Measurements from ENCODE around the gene SLC2A4RG. TPM values are rescaled to one million over a fixed set of nuclear protein-coding genes. Genes with fewer than 3 reads are reported as not detected.
A peak's percentile ranks its signal among the peaks of the same experiment; 100 is the strongest.

Gene SLC2A4RG
- total and polyA plus RNA-seq, 2 of the 13 experiments (the other 11 are each of a cell fraction or from before 2014, with no cell fraction given): 91.4 to 95.9 TPM

DNA sequence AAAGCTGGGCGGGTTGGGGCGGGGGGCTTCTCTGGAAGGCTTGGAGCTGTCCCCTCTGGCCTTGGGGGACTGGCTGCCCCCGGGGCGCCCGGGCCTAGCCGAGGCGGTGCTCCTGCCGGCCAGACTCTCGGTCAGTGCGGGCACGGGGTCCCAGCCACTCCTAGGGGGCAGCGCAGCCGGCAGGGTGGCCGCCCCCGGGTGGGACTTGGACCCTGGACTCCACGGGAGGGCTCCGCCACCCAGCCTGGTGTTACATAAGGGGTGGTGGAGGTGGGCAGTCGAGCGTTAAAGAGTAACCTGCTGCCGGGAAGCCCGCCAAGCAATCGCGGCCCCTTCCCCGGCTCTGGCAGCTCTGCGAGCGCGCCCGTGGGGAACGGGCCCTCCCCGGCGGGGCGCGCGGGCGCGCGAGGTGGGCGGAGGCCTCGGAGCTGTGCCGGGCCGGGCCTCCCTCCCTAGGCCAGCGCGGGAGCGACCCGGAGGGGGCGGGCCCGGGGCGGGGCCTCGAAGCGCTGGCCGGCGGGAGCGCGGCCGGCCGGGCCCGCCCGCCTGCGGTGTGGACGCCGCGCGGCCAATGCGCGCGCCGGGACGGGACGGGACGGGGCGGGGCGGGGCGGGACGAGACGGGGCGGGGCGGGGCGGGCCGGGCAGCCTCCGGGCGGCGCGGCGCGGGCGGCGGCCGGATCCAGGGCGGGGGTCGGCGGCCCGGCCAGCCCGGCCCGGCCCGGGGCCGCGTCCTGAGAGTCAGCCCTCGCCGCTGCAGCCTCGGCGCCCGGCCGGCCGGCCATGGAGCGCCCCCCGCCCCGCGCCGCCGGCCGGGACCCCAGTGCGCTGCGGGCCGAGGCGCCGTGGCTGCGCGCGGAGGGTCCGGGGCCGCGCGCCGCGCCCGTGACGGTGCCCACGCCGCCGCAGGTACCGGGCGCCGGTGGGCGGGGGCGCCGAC lies at the start of gene SLC2A4RG (continued):
- TF ChIP-seq, protein P1, sequence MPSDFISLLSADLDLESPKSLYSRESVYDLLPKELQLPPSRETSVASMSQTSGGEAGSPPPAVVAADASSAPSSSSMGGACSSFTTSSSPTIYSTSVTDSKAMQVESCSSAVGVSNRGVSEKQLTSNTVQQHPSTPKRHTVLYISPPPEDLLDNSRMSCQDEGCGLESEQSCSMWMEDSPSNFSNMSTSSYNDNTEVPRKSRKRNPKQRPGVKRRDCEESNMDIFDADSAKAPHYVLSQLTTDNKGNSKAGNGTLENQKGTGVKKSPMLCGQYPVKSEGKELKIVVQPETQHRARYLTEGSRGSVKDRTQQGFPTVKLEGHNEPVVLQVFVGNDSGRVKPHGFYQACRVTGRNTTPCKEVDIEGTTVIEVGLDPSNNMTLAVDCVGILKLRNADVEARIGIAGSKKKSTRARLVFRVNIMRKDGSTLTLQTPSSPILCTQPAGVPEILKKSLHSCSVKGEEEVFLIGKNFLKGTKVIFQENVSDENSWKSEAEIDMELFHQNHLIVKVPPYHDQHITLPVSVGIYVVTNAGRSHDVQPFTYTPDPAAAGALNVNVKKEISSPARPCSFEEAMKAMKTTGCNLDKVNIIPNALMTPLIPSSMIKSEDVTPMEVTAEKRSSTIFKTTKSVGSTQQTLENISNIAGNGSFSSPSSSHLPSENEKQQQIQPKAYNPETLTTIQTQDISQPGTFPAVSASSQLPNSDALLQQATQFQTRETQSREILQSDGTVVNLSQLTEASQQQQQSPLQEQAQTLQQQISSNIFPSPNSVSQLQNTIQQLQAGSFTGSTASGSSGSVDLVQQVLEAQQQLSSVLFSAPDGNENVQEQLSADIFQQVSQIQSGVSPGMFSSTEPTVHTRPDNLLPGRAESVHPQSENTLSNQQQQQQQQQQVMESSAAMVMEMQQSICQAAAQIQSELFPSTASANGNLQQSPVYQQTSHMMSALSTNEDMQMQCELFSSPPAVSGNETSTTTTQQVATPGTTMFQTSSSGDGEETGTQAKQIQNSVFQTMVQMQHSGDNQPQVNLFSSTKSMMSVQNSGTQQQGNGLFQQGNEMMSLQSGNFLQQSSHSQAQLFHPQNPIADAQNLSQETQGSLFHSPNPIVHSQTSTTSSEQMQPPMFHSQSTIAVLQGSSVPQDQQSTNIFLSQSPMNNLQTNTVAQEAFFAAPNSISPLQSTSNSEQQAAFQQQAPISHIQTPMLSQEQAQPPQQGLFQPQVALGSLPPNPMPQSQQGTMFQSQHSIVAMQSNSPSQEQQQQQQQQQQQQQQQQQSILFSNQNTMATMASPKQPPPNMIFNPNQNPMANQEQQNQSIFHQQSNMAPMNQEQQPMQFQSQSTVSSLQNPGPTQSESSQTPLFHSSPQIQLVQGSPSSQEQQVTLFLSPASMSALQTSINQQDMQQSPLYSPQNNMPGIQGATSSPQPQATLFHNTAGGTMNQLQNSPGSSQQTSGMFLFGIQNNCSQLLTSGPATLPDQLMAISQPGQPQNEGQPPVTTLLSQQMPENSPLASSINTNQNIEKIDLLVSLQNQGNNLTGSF (CRISPR knock-in tag; IDR thresholded peaks at IDR 0.05): peak; percentile 94; the same call in 1 of the 2 replicates
- TF ChIP-seq LCORL (IDR thresholded peaks at IDR 0.05) (no peak), LCORL (CRISPR knock-in tag; IDR thresholded peaks at IDR 0.05) (peak; percentile 82), FOXK1 (CRISPR knock-in tag; IDR thresholded peaks at IDR 0.05; ENCODE audit: borderline replicate concordance, low read depth) (peak; percentile 55; the same call in 1 of the 2 replicates), JDP2 (CRISPR knock-in tag; IDR thresholded peaks at IDR 0.05; ENCODE audit: borderline replicate concordance) (peak; percentile 80; the same call in 1 of the 2 replicates), TEAD3 (CRISPR knock-in tag; optimal IDR thresholded peaks at IDR 0.05; ENCODE audit: borderline replicate concordance) (peak; percentile 78), PRMT3 (CRISPR knock-in tag; IDR thresholded peaks at IDR 0.05; ENCODE audit: borderline replicate concordance, low read depth) (no peak), MED8 (CRISPR knock-in tag; IDR thresholded peaks at IDR 0.05; ENCODE audit: insufficient replicate concordance) (no peak), HES4 (CRISPR knock-in tag; IDR thresholded peaks at IDR 0.05; ENCODE audit: borderline replicate concordance) (peak; percentile 83; the same call in 1 of the 2 replicates), PRDM4 (CRISPR knock-in tag; IDR thresholded peaks at IDR 0.05; ENCODE audit: borderline replicate concordance) (0 out of 2 replicates have a peak, but pooled peaks have one; percentile 43), ZNF484 (CRISPR knock-in tag; IDR thresholded peaks at IDR 0.05; ENCODE audit: borderline replicate concordance, low read depth) (no peak), ATF1 (CRISPR knock-in tag; IDR thresholded peaks at IDR 0.05) (no peak), YEATS4 (CRISPR knock-in tag; IDR thresholded peaks at IDR 0.05; ENCODE audit: borderline replicate concordance) (peak; percentile 94), MAFK (conservative IDR thresholded peaks at IDR 0.05 in 1 of 2, IDR thresholded peaks at IDR 0.05 in 1 of 2; ENCODE audit: low read length in 2 of 2) (no peak), MBD4 (IDR thresholded peaks at IDR 0.05; ENCODE audit: borderline replicate concordance, low read length) (no peak)
- TF ChIP-seq, protein P2, sequence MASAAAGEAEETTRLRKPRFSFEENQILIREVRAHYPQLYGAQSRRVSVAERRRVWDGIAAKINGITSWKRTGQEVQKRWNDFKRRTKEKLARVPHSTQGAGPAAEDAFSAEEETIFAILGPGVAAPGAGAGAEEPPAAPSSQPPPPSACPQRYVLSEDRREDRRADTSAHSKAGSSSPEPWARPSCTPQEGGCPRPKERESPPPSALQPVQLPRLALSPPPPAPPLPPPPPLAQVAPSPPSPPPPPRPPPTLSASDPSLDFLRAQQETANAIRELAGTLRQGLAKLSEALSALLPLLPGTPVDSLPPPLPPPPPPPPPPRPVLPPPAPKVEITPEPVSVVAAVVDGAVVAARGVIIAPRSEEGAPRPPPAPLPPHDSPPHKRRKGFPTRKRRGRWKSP (CRISPR knock-in tag; IDR thresholded peaks at IDR 0.05): peak; percentile 75; the same call in 1 of the 2 replicates
- TF ChIP-seq, protein P3, sequence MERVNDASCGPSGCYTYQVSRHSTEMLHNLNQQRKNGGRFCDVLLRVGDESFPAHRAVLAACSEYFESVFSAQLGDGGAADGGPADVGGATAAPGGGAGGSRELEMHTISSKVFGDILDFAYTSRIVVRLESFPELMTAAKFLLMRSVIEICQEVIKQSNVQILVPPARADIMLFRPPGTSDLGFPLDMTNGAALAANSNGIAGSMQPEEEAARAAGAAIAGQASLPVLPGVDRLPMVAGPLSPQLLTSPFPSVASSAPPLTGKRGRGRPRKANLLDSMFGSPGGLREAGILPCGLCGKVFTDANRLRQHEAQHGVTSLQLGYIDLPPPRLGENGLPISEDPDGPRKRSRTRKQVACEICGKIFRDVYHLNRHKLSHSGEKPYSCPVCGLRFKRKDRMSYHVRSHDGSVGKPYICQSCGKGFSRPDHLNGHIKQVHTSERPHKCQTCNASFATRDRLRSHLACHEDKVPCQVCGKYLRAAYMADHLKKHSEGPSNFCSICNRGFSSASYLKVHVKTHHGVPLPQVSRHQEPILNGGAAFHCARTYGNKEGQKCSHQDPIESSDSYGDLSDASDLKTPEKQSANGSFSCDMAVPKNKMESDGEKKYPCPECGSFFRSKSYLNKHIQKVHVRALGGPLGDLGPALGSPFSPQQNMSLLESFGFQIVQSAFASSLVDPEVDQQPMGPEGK (CRISPR knock-in tag; IDR thresholded peaks at IDR 0.05): peak; percentile 99

All from HepG2 (cell line).